Measurements from ENCODE around the gene SAXO1. TPM values are rescaled to one million over a fixed set of nuclear protein-coding genes. Genes with fewer than 3 reads are reported as not detected.

The SAXO1 gene
- total RNA-seq, 1 donor from 2014 or later, result 0.15 TPM

- no peak for TF ChIP-seq CTCF (IDR thresholded peaks at IDR 0.05)
- ATAC-seq (peak in 1 of 2 donors; percentile 11), DNase-seq (no peak)
- Histone ChIP-seq H3K36me3 (no peaks in the 10 kb centered on the region), H3K9me3 (no peaks in the 10 kb centered on the region), H3K4me1 (no peaks in the 10 kb centered on the region), H3K4me3 (no peak overlapping the region), H3K27me3 (ENCODE audit: low read depth) (no peaks in the 10 kb centered on the region), H3K27ac (no peak overlapping the region)
- intact Hi-C loops (cut with DNase I), result no loop called here
These were observed 106.5 kb downstream of the SAXO1 start for GRCh38 chr9:18926513-18926912.

GRCh38 chr9:18925880-18926279 is 107.1 kb downstream of the SAXO1 start:
- no peaks in the 10 kb centered on the region for H3K36me3 ChIP-seq
- intact Hi-C loops (cut with DNase I), result no loop called here
- DNase-seq (no peak), ATAC-seq (no peak)
- no peak for TF ChIP-seq CTCF (IDR thresholded peaks at IDR 0.05)
- no peak overlapping the region for H3K27ac ChIP-seq
- H3K4me3 ChIP-seq, result no peak overlapping the region
- no peaks in the 10 kb centered on the region for H3K4me1 ChIP-seq
- H3K27me3 ChIP-seq (ENCODE audit: low read depth), result no peaks in the 10 kb centered on the region
- H3K9me3 ChIP-seq, result no peaks in the 10 kb centered on the region

- no peak for DNase-seq
- no peak for ATAC-seq
- H3K4me1 ChIP-seq, result no peaks in the 10 kb centered on the region
- H3K27me3 ChIP-seq (ENCODE audit: low read depth), result no peaks in the 10 kb centered on the region
- H3K9me3 ChIP-seq, result no peaks in the 10 kb centered on the region
- H3K4me3 ChIP-seq, result no peak overlapping the region
- TF ChIP-seq CTCF (IDR thresholded peaks at IDR 0.05), result no peak
- H3K27ac ChIP-seq, result no peak overlapping the region
- no peaks in the 10 kb centered on the region for H3K36me3 ChIP-seq
- intact Hi-C loops (cut with DNase I), result no loop called here
These were observed 109.2 kb downstream of the SAXO1 start for GRCh38 chr9:18923671-18924430.

GRCh38 chr9:18923167-18923566 is 109.8 kb downstream of the SAXO1 start:
- H3K4me3 ChIP-seq, result no peak overlapping the region
- H3K36me3 ChIP-seq, result no peaks in the 10 kb centered on the region
- no peak overlapping the region for H3K27ac ChIP-seq
- H3K4me1 ChIP-seq, result no peaks in the 10 kb centered on the region
- H3K27me3 ChIP-seq (ENCODE audit: low read depth), result no peaks in the 10 kb centered on the region
- intact Hi-C loops (cut with DNase I), result no loop called here
- no peak for TF ChIP-seq CTCF (IDR thresholded peaks at IDR 0.05)
- DNase-seq, result no peak
- no peaks in the 10 kb centered on the region for H3K9me3 ChIP-seq
- no peak for ATAC-seq

GRCh38 chr9:18922161-18922885 is 110.7 kb downstream of the SAXO1 start:
- no peaks in the 10 kb centered on the region for H3K9me3 ChIP-seq
- DNase-seq (no peak), ATAC-seq (no peak)
- no peak overlapping the region for H3K4me3 ChIP-seq
- H3K27me3 ChIP-seq (ENCODE audit: low read depth), result no peaks in the 10 kb centered on the region
- H3K27ac ChIP-seq, result no peak overlapping the region
- no peaks in the 10 kb centered on the region for H3K36me3 ChIP-seq
- intact Hi-C loops (cut with DNase I), result no loop called here
- TF ChIP-seq CTCF (IDR thresholded peaks at IDR 0.05), result no peak
- H3K4me1 ChIP-seq, result no peaks in the 10 kb centered on the region
